WTC11 (cell line): Measurements from ENCODE around the gene AFF3. TPM values are rescaled to one million over a fixed set of nuclear protein-coding genes. Genes with fewer than 3 reads are reported as not detected.

ENCODE experiments used
- ATAC-seq: fragments of 200-7000 bp; cut with Tn5 transposase; 2 replicates; pipeline ENCODE4 v1.10.0; 2021; ENCODE audit warnings: mild to moderate bottlenecking, moderate library complexity
- CTCF ChIA-PET: fragments of 300-600 bp; sonication (Branson Sonifier 250); formaldehyde crosslinking; loops from one replicate; lab custom pipeline; 2021; ENCODE audit warnings: antibody characterized with exemption; lab: Charles Lee
- POLR2A ChIA-PET: fragments of 350-600 bp; sonication (Branson Sonifier 250); formaldehyde crosslinking; loops from one replicate; lab custom pipeline; 2021; ENCODE audit warnings: antibody characterized with exemption; lab: Charles Lee
- DNase-seq: peaks from one replicate; pipeline ENCODE4 v3.0.0; 2021; ENCODE audit warnings: low spot score
- H3K27ac Mint-ChIP-seq: 2 replicates; pipeline ENCODE4 v1.8.0; 2021; ENCODE audit warnings: mixed read lengths
- H3K27me3 Mint-ChIP-seq: 2 replicates; pipeline ENCODE4 v1.8.0; 2021; ENCODE audit warnings: low read depth, mild to moderate bottlenecking, moderate library complexity, mixed read lengths
- H3K36me3 Mint-ChIP-seq: 2 replicates; pipeline ENCODE4 v1.8.0; 2021; ENCODE audit warnings: mixed read lengths
- H3K4me1 Mint-ChIP-seq: 2 replicates; pipeline ENCODE4 v1.8.0; 2022; ENCODE audit warnings: mixed read lengths
- H3K4me3 Mint-ChIP-seq: 2 replicates; pipeline ENCODE4 v1.8.0; 2021; ENCODE audit warnings: mild to moderate bottlenecking, moderate library complexity, mixed read lengths
- H3K9me3 Mint-ChIP-seq: 2 replicates; pipeline ENCODE4 v1.8.0; 2021; ENCODE audit warnings: mixed read lengths
- CREM ChIP-seq: sonication (generic); formaldehyde crosslinking; IDR thresholded peaks from 2 replicates; pipeline ENCODE4 v1.8.1; 2022; ENCODE audit warnings: mild to moderate bottlenecking, missing genetic modification reagents, moderate library complexity
- GRHL2 ChIP-seq: fragments of 250-450 bp; sonication (Bioruptor Pico); IDR thresholded peaks from 2 replicates; pipeline ENCODE4 v1.8.0; 2022; ENCODE audit warnings: mild to moderate bottlenecking, moderate library complexity; ENCODE audit not compliant: insufficient replicate concordance, severe bottlenecking
- GTF2I ChIP-seq: fragments of 250-450 bp; sonication (Bioruptor Pico); conservative IDR thresholded peaks from 2 replicates; pipeline ENCODE4 v1.4.0; 2021; ENCODE audit warnings: mild to moderate bottlenecking
- HMGA2 ChIP-seq: fragments of 250-450 bp; sonication (Bioruptor Pico); IDR thresholded peaks from 2 replicates; pipeline ENCODE4 v1.4.0; 2021; ENCODE audit warnings: mild to moderate bottlenecking, moderate library complexity
- JAZF1 ChIP-seq: fragments of 250-450 bp; sonication (Bioruptor Pico); IDR thresholded peaks from 2 replicates; pipeline ENCODE4 v1.9.0; 2021; ENCODE audit warnings: moderate library complexity, mild to moderate bottlenecking, inconsistent platforms
- JUN ChIP-seq: sonication (generic); formaldehyde crosslinking; IDR thresholded peaks from 2 replicates; pipeline ENCODE4 v1.8.0; 2023; ENCODE audit warnings: mild to moderate bottlenecking, missing genetic modification reagents
- SMAD4 ChIP-seq: sonication (generic); formaldehyde crosslinking; IDR thresholded peaks from 2 replicates; pipeline ENCODE4 v1.8.0; 2022; ENCODE audit warnings: mild to moderate bottlenecking, missing genetic modification reagents
- ZNF232 ChIP-seq: sonication (generic); formaldehyde crosslinking; IDR thresholded peaks from 2 replicates; pipeline ENCODE4 v1.8.0; 2022; ENCODE audit warnings: mild to moderate bottlenecking, missing genetic modification reagents
- total RNA-seq: library from RNA; stranded (reverse); gene quantifications from 3 replicates; pipeline ENCODE4 v1.2.3, GENCODE V29; 2021
- TF ChIP-seq, protein P1 (sequence below): sonication (generic); formaldehyde crosslinking; IDR thresholded peaks from 2 replicates; pipeline ENCODE4 v1.8.1; 2023; ENCODE audit warnings: mild to moderate bottlenecking, missing genetic modification reagents, moderate library complexity
- TF ChIP-seq, protein P2 (sequence below): sonication (generic); formaldehyde crosslinking; IDR thresholded peaks from 2 replicates; pipeline ENCODE4 v1.8.1; 2022; ENCODE audit warnings: missing genetic modification reagents, borderline replicate concordance
- TF ChIP-seq, protein P3 (sequence below): fragments of 250-450 bp; sonication (Bioruptor Pico); IDR thresholded peaks from 2 replicates; pipeline ENCODE4 v1.9.0; 2021; ENCODE audit warnings: mild to moderate bottlenecking, borderline replicate concordance
- TF ChIP-seq, protein P4 (sequence below): sonication (generic); formaldehyde crosslinking; IDR thresholded peaks from 2 replicates; pipeline ENCODE4 v1.8.0; 2023; ENCODE audit warnings: missing genetic modification reagents, mild to moderate bottlenecking, borderline replicate concordance
- TF ChIP-seq, protein P5 (sequence below): sonication (generic); formaldehyde crosslinking; IDR thresholded peaks from 2 replicates; pipeline ENCODE4 v1.8.1; 2022; ENCODE audit warnings: mild to moderate bottlenecking, missing genetic modification reagents, moderate library complexity, borderline replicate concordance
- TF ChIP-seq, protein P6 (sequence below): sonication (generic); formaldehyde crosslinking; IDR thresholded peaks from 2 replicates; pipeline ENCODE4 v1.8.1; 2022; ENCODE audit warnings: low read depth, missing genetic modification reagents, borderline replicate concordance

Gene AFF3
- total RNA-seq, 1 experiment from 2014 or later, result 1.2 TPM

DNA sequence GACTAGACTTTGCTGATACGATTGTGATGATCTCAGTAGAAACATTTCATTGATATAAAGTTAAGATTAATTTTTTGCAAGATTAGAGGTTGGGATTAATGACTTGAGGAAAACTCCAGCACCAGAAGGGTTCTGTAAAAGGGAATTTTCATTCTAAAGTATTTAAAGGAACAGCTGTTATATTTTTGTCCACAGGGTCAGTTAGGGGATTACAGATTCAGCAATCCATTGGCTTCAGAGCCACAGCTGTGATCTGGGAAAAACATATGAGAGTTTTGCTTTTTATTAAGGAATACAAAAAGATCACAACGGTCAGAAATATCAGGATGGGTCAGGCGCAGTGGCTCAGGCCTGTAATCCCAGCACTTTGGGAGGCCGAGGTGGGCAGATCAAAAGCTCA, 633.0 kb downstream of the AFF3 start:
- Mint-ChIP-seq H3K27me3 (no peaks in the 10 kb centered on the region), H3K9me3 (no peaks in the 10 kb centered on the region), H3K36me3 (no peaks in the 10 kb centered on the region), H3K4me3 (no peak overlapping the region), H3K27ac (no peak overlapping the region), H3K4me1 (no peaks in the 10 kb centered on the region)
- no peak for DNase-seq
- ChIA-PET POLR2A (no interaction called here), CTCF (no interaction called here)
- no peak for ATAC-seq
- TF ChIP-seq, protein P1, sequence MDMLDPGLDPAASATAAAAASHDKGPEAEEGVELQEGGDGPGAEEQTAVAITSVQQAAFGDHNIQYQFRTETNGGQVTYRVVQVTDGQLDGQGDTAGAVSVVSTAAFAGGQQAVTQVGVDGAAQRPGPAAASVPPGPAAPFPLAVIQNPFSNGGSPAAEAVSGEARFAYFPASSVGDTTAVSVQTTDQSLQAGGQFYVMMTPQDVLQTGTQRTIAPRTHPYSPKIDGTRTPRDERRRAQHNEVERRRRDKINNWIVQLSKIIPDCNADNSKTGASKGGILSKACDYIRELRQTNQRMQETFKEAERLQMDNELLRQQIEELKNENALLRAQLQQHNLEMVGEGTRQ (CRISPR knock-in tag), result no peak

DNA sequence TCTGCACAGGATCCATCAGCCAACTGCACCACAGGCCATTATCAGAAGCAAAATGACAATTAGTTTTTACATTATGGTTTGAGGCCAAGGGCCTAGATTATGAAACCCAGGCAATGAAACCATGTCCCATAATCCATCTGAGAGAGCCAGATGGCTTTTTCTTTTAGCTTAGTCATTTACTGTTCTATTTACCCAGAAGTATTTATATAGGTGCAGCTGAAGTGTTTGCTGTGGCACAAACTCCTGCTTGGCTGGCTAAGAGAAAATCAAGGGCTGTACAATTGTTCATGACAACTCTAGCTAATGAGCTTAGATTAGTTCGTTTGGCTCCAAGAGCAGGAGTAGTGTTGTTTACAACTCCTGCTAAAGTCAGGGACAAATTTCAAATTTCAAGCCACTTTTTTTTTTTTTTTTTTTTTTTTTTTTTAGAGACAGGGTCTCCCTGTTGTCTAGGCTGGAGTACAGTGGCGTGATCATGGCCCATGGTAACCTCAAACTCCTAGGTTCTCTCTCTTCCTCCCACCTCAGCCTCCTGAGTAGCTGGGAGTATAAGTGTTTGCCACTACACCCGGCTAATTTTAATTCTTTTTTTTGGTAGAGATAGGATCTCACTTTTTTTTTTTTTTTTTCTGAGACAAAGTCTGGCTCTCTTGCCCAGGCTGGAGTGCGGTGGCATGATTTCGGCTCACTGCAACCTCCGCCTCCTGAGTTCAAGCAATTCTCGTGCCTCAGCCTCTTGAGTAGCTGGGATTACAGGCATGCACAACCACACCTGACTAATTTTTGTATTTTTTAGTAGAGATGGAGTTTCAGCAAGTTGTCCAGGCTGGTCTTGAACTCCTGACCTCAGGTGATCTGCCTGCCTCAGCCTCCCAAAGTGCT, 634.2 kb downstream of the AFF3 start:
- H3K4me3 Mint-ChIP-seq, result no peak overlapping the region
- DNase-seq, result no peak
- peaks cover 2% of the 10 kb centered on the region; the same call in 1 of the 2 replicates for H3K4me1 Mint-ChIP-seq
- ChIA-PET CTCF (interaction anchor here (0.7 to 0.9 kb wide), 2 partner anchors 51 to 328 kb away, joined by 3 to 4 read pairs; no protein-coding TSS in a partner anchor), POLR2A (no interaction called here)
- no peaks in the 10 kb centered on the region for H3K9me3 Mint-ChIP-seq
- no peaks in the 10 kb centered on the region for H3K36me3 Mint-ChIP-seq
- no peak for ATAC-seq
- H3K27ac Mint-ChIP-seq, result no peak overlapping the region
- H3K27me3 Mint-ChIP-seq, result no peaks in the 10 kb centered on the region
- TF ChIP-seq, protein P2, sequence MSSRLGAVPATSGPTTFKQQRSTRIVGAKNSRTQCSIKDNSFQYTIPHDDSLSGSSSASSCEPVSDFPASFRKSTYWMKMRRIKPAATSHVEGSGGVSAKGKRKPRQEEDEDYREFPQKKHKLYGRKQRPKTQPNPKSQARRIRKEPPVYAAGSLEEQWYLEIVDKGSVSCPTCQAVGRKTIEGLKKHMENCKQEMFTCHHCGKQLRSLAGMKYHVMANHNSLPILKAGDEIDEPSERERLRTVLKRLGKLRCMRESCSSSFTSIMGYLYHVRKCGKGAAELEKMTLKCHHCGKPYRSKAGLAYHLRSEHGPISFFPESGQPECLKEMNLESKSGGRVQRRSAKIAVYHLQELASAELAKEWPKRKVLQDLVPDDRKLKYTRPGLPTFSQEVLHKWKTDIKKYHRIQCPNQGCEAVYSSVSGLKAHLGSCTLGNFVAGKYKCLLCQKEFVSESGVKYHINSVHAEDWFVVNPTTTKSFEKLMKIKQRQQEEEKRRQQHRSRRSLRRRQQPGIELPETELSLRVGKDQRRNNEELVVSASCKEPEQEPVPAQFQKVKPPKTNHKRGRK (CRISPR knock-in tag), result no peak
- TF ChIP-seq, protein P3, sequence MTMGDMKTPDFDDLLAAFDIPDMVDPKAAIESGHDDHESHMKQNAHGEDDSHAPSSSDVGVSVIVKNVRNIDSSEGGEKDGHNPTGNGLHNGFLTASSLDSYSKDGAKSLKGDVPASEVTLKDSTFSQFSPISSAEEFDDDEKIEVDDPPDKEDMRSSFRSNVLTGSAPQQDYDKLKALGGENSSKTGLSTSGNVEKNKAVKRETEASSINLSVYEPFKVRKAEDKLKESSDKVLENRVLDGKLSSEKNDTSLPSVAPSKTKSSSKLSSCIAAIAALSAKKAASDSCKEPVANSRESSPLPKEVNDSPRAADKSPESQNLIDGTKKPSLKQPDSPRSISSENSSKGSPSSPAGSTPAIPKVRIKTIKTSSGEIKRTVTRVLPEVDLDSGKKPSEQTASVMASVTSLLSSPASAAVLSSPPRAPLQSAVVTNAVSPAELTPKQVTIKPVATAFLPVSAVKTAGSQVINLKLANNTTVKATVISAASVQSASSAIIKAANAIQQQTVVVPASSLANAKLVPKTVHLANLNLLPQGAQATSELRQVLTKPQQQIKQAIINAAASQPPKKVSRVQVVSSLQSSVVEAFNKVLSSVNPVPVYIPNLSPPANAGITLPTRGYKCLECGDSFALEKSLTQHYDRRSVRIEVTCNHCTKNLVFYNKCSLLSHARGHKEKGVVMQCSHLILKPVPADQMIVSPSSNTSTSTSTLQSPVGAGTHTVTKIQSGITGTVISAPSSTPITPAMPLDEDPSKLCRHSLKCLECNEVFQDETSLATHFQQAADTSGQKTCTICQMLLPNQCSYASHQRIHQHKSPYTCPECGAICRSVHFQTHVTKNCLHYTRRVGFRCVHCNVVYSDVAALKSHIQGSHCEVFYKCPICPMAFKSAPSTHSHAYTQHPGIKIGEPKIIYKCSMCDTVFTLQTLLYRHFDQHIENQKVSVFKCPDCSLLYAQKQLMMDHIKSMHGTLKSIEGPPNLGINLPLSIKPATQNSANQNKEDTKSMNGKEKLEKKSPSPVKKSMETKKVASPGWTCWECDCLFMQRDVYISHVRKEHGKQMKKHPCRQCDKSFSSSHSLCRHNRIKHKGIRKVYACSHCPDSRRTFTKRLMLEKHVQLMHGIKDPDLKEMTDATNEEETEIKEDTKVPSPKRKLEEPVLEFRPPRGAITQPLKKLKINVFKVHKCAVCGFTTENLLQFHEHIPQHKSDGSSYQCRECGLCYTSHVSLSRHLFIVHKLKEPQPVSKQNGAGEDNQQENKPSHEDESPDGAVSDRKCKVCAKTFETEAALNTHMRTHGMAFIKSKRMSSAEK, result no peak
- TF ChIP-seq GRHL2 (CRISPR knock-in tag) (no peak), CREM (CRISPR knock-in tag) (no peak), JUN (CRISPR knock-in tag) (no peak), GTF2I (CRISPR knock-in tag) (no peak), SMAD4 (CRISPR knock-in tag) (no peak), HMGA2 (CRISPR knock-in tag) (no peak), ZNF232 (no peak), JAZF1 (CRISPR knock-in tag) (no peak)
- TF ChIP-seq, protein P4, sequence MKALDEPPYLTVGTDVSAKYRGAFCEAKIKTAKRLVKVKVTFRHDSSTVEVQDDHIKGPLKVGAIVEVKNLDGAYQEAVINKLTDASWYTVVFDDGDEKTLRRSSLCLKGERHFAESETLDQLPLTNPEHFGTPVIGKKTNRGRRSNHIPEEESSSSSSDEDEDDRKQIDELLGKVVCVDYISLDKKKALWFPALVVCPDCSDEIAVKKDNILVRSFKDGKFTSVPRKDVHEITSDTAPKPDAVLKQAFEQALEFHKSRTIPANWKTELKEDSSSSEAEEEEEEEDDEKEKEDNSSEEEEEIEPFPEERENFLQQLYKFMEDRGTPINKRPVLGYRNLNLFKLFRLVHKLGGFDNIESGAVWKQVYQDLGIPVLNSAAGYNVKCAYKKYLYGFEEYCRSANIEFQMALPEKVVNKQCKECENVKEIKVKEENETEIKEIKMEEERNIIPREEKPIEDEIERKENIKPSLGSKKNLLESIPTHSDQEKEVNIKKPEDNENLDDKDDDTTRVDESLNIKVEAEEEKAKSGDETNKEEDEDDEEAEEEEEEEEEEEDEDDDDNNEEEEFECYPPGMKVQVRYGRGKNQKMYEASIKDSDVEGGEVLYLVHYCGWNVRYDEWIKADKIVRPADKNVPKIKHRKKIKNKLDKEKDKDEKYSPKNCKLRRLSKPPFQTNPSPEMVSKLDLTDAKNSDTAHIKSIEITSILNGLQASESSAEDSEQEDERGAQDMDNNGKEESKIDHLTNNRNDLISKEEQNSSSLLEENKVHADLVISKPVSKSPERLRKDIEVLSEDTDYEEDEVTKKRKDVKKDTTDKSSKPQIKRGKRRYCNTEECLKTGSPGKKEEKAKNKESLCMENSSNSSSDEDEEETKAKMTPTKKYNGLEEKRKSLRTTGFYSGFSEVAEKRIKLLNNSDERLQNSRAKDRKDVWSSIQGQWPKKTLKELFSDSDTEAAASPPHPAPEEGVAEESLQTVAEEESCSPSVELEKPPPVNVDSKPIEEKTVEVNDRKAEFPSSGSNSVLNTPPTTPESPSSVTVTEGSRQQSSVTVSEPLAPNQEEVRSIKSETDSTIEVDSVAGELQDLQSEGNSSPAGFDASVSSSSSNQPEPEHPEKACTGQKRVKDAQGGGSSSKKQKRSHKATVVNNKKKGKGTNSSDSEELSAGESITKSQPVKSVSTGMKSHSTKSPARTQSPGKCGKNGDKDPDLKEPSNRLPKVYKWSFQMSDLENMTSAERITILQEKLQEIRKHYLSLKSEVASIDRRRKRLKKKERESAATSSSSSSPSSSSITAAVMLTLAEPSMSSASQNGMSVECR (CRISPR knock-in tag), result no peak
- TF ChIP-seq, protein P5, sequence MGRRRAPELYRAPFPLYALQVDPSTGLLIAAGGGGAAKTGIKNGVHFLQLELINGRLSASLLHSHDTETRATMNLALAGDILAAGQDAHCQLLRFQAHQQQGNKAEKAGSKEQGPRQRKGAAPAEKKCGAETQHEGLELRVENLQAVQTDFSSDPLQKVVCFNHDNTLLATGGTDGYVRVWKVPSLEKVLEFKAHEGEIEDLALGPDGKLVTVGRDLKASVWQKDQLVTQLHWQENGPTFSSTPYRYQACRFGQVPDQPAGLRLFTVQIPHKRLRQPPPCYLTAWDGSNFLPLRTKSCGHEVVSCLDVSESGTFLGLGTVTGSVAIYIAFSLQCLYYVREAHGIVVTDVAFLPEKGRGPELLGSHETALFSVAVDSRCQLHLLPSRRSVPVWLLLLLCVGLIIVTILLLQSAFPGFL (CRISPR knock-in tag), result no peak
- TF ChIP-seq, protein P6, sequence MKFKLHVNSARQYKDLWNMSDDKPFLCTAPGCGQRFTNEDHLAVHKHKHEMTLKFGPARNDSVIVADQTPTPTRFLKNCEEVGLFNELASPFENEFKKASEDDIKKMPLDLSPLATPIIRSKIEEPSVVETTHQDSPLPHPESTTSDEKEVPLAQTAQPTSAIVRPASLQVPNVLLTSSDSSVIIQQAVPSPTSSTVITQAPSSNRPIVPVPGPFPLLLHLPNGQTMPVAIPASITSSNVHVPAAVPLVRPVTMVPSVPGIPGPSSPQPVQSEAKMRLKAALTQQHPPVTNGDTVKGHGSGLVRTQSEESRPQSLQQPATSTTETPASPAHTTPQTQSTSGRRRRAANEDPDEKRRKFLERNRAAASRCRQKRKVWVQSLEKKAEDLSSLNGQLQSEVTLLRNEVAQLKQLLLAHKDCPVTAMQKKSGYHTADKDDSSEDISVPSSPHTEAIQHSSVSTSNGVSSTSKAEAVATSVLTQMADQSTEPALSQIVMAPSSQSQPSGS (CRISPR knock-in tag), result no peak
